Prostate gland (tissue), 2 donors: ENCODE results near the gene IRF4.

ENCODE experiments used
- CTCF ChIP-seq, 4 experiments: fragments of 200-600 bp in 2 of 4; fragments of 450-650 bp in 2 of 4; sonication (generic) in 2 of 4; IDR thresholded peaks; 1 replicate in 3 of 4; 2 replicates in 1 of 4; pipeline ENCODE4 v1.5.1; 2016 to 2019; ENCODE audit warnings: antibody characterized with exemption in 4 of 4, mild to moderate bottlenecking in 2 of 4, moderate library complexity in 2 of 4
- POLR2A ChIP-seq: fragments of 450-650 bp; IDR thresholded peaks from one replicate; pipeline ENCODE4 v1.6.1; 2016; ENCODE audit warnings: antibody characterized with exemption, mild to moderate bottlenecking

GRCh38 chr6:382883-383810, 8.4 kb upstream of the IRF4 start:
- no peak for TF ChIP-seq CTCF (IDR thresholded peaks at IDR 0.05)
- no peak for TF ChIP-seq POLR2A
